HG03108 (cell line): ENCODE results near the gene SLC12A4.
"Not testable (repeated sequence)": the region's sequence is repeated elsewhere in the genome, so short reads cannot be mapped to it uniquely, and the experiment has no call there.

ENCODE experiments used
- ATAC-seq: cut with Tn5 transposase; IDR thresholded peaks from one replicate; pipeline ENCODE4 v1.9.1; 2021; ENCODE audit warnings: moderate library complexity; ENCODE audit not compliant: unreplicated experiment

Gene SLC12A4

DNA sequence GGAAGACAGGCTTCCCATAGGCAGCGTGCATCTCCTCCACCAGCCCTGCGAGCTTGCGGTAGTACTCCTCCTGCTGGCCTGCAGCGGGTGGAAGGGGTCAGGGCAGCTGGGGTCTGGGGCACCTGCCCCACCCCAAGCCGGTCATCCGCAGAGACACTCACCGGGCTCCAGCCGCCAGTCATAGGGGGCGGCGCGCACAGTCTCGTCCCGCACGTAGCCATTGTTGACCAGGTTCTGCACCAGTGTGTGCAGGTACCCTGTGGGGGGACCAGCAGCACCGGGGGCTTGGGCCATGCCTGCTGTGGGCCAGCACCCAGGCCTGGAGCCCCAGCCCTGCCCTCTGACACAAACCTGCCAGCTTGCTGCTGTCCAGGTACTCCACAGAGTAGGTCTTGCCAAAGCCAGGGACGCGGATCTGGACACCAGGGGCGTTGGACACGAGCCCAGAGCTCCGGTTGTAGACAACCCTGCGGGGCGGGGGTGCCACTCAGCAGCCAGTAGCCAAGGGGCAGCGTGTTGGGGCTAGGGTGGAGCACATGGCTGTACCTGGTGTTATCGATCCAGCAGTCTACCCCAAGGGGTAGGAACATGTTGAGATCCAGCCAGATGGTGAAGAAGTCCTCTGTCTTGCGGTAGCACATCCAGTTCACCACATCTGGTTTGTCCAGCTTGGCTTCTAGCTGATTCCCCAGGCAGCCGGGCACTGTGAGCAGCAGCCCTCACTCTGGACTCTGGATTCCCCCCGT is 25.8 kb downstream of the SLC12A4 start:
- no peak for ATAC-seq

DNA sequence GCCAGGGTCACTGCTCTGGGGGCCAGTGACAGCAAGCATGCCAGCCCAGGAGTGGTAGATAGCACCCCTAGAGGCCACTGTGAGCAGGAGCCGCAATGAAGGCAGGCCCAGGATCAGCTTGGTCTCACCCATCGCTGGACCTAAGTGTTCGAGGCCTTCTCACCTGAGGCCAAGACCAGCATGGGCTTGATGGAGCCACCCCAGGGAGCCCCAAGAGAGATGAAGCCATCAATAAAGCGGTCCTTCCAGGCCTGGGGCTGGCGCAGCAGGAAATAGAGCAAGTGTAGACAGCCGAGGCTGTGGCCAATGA is 26.3 kb downstream of the SLC12A4 start:
- peak; percentile 53 for ATAC-seq

DNA sequence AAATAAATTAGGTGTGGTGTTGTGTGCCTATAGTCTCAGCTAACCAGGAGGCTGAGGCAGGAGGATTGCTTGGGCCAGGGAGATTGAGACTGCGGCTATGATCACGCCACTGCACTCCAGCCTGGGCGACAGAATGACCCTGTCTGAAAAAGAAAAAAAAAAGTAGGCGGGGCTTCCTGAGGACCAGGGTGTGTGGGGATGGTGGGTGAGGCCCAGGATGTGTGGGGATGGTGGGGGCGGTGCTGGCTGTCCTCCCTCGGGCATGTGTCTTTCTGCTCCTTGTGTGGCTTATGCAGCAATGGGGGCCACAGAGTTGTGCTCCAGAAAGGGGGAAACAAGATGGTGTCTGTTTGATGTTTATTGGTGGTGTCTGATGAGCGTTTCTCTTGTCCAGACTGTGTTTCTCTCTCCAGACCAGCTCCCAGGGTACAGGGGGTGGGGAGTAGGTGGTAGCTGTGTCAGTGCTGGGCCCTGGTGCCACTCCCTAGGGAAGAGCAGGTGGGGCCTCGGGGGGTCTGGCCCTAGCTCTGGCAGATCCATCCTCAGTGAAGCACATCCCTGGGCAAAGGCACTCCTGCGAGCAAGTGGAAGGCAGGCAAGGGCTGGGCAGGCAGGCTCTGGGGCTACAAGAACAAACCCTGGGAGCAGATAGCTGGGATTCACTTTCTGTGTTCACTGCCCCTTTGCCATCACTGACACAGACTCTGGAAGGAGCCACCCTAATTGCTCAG is 26.8 kb downstream of the SLC12A4 start:
- ATAC-seq, result no peak

DNA sequence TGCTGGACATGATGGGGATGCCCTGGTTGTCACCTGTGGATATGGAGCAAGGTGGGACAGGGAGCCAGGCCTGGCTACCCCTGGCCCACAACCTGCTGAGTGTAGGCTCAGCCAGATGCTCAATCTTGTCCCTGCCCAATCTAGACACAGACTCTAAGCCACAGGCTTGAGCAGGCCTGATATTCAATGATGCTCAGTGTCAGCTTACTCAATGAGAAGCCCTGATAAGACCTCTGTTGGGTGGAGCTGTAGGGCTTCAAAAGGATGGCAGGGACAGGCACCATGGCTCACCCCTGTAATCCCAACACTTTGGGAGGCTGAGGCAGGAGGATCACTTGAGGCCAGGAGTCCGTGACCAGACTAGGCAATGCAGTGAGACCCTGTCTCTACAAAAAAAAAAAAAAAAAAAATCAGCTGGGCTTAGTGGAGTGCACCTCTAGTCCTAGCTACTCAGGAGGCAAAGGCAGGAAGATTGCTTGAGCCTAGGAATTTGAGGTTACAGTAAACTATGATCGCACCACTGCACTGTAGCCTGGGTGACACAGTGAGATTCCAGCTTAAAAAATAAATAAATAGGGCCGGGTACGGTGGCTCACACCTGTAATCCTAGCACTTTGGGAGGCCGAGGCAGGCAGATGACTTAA is 27.9 kb downstream of the SLC12A4 start:
- no peak for ATAC-seq

DNA sequence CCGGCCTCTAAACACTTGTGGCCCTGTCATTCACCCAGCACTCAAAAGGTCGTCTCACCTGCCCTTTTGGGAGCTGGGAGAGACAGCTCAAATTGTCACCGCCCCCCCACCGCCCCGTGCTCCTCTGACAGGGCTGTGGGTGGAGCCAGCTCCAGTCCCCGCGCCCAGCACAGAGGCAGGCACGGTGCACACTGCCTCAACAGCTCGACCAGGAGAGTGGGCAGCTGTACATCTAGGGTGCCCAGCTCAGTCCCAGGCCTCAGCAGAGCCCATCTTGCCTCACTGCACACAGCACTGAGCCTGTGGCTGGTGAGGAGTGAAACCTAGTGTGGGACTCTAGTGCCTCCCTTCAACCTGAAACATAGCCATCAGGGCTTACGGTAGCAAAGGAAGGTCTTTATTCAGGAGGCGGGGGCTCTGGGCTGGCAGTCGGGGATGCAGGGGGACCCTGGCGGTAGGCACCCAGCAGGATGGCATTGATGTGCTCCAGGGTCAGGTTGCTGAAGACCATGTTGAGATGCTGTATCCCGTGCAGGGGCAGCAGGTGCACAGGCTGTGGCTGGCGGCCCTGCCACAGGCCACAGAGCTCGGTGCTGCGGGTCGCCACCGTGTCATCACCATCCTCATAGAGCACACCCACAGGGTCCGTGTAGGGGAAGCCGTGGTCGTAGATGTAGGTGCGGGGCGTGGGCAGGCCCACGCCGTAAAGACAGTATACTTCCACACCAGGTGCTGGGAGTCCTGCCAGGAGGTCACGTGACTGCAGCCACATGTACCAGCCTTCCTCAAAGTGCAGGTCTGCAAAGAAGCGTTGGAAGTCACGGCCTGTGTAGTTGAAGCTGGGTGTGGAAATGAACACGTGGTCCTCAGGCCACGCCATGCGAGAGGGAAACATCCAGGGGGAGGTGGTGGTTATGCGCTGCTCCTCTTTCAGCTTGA is 28.7 kb downstream of the SLC12A4 start:
- no peak for ATAC-seq

GRCh38 chr16:67937713-67938112 is 30.7 kb downstream of the SLC12A4 start:
- not testable (repeated sequence) for ATAC-seq

DNA sequence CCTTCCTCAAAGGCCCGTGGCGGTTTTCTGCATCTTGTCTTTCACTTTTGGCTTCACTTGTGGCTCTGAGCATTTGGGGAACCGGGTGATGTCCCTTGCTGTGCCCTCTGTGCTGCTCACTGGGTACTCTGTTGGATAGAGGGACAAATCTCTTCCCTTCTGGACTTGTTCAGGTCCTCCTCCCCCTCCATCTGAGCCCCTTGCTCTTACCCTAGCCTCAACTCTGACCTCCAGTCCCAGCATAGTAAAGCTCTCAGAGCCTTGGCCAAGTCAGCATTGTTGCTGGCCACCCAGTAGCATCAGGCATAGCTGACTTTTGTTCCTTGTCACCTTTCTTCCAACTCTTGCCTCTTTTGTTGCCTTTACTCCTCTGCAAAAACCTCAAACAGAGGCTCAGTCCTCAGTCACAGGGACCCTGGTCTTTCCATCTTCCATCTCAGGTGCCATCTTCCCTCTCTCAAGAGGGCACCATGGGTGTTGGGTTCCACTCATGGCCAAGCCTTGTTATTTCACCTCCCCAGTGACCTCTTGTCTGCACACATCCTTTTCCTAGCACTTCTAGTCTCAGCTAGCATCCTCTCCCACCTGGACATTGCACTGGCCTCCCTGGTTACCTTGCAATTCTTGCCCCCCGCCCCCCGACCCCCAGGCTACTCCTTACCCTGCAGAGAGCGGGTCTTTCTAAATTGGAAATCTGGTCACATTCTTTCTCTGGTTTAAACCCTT is 31.4 kb downstream of the SLC12A4 start:
- peak; percentile 58 for ATAC-seq

DNA sequence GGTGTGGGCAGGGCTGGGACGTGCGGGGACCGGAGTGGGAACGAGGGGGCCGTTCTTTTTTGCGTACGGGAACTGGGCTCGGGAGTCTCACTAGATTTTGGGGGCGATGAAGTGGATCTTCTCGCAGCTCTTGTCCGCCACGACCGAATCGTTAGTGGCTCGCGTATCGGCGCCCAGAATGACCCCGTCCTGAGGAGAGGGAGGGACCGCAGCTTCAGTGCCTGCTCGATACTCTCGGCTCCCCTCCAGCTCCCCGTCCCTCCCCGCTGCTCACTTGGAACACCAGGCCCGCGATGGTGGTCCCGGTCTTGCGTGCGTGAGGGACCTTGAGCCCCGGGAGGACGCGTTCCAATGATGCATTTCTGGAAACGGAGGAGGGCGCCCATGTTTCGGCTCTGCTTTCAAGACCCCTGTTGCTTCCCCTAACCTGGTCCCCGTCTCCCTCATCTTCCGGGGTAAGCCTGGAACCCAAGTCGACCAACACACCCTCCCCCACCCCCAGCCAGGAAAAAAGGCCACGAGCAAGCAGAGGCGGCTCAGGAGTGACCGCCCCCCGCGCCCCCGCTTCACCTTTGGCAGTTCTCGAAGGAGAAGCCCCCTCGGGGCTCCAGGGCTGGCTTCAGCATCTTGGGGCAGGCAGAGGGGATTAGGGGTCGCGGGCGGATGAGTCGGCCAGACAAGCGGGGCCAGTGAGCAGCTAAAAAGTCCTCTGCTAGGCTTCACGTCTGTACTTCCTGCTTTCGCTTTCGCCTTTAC is 32.1 kb downstream of the SLC12A4 start, which contains the start of gene PSMB10:
PSMB10 (minus strand) TSS at position 727 of the 756 bp plus-strand sequence; CDS start at position 626, 101 bp downstream.
- ATAC-seq, result no peak

DNA sequence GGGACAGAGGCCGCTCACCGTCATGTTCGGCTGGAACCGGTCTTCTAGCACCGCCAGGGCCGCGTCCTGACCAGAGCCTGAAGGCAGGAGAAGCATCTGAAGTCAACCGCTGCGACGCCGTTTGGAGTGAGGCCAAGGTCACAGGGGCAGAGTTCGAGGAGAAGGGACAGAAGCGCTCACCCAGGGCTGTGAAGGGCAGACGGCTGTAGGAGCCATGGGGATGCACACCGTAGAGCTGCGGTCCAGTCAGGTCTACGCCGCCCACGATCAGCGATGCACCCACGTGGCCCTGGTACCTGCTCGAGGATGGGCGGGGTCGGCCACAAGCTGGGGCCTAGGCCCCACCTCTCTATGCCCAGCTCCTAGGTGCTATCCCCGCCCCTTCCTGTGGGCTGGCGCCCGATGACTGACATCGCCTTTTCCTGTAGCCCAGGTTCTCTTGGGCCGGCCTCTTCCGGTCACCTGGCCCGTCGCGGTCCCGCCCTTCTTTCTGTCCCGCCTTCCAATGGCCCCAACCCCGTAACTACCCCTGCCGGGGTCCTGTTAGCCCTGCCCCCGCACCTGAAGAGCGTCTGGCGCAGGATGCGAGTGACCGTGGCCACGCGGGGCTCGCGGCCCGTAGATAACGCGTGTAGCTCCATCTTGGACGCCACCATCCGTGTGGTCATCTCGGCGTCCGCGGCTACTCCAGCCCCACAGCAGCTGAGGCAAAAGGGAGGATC is 32.9 kb downstream of the SLC12A4 start:
- peak; percentile 91 for ATAC-seq

GRCh38 chr16:67935101-67935401 is 33.4 kb downstream of the SLC12A4 start:
- no peak for ATAC-seq

DNA sequence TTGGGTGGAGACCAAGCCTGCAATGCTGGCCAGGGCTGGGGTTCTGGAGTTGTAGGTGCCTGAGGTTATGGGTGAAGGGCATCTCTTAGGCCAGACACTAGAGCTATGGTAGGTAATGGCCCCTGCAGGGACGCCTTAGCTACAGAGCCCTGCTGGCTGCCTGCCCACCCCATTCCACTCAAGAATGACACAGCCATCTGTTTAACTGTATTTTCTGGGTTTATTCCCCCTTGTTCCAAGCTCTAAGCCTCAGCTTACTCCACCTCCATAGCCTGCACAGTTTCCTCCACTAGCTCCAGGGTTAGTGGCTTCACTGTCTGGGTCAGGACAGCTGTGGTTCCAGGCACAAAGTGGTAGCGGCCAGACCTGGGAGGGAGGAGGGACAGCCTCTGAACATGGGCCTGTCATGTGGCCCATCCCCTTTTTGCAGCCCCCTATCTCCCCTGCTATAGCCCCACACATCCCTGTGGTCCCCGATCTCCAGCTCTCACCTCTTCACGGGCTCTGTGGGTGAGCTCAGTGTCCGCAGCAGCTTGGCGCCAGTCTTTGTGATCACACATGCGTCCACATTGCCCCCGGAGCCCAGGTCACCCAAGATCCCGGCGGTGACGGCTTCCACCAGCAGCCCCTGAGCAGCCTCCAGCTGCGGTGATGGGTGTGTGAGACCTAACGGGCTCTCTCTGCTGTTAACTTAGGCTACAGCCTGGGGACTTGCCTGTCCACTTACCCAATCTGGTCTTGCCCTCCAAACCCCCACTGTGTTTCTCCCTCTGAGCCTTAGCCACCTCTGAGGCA is 33.9 kb downstream of the SLC12A4 start:
- no peak for ATAC-seq

GRCh38 chr16:67933805-67934204 is 34.6 kb downstream of the SLC12A4 start:
- no peak for ATAC-seq

GRCh38 chr16:67932462-67932840 is 36.0 kb downstream of the SLC12A4 start:
- ATAC-seq, result no peak

- ATAC-seq, result no peak
These were observed 36.5 kb downstream of the SLC12A4 start, which contains the start of gene CTRL for GRCh38 chr16:67931712-67932461. Gene CTRL, minus strand, starts transcription at chr16:67931862. Its CDS starts 10 bp downstream, at chr16:67931852.

DNA sequence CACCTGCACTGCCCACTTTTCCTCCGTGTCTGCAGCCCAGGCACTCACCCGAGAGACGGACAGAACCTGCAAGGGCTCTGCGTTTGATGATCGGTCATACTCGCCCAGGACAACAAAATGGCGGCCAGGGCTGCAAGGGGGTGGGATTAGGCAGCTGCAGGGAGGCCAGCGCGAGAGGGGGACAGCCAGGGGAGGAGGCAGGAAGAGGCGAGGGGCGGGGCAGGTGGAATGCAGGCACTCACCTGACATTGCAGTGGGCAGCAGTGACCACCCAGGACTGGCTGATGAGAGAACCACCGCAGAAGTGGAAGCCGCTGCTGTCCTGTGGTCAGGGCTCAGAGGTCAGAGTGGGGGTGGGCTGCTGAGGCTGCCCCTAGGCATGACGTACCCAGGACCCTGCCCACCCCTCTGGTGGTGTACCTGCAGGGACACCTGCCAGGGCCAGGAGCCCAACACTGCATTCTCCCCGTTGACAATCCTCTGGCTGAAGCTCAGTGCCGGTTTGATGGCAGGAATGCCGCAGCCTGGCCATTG is 37.7 kb downstream of the SLC12A4 start:
- ATAC-seq, result no peak

GRCh38 chr16:67930191-67930590 is 38.2 kb downstream of the SLC12A4 start:
- ATAC-seq, result no peak
